Stimulated activated CD8-positive, alpha-beta memory T cell treated with anti-CD3 and anti-CD28 coated beads, Interleukin-2, amount 100 ng/mL, for 48 hours (primary cell): Measurements from ENCODE around the gene ZNF91.
"Not testable (repeated sequence)": the region's sequence is repeated elsewhere in the genome, so short reads cannot be mapped to it uniquely, and the experiment has no call there.

Experiments
- DNase-seq, 2 donors: peaks; one replicate each; pipeline ENCODE4 v3.0.0-alpha.2; 2020; ENCODE audit warnings: low read depth in 2 of 2

Gene ZNF91

DNA sequence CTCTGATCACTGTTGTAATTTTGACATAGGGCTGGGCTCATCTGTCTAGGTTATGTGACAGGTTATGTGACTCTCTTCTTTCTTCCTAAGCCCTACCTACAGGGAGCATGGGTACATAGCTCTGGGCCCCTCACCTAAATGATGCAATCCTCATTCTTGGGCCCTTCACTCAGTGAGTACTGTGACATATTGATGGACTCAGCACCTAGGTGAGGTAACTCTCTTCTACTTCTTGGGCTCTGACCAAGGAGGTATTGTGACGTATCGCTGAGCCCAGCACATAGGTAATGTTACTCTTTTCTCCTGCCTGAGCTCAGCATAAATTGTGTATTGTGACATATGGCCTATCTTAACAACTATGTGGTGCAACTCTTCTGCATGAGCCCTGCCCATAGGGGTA, 76.3 kb downstream of the ZNF91 start:
- not testable (repeated sequence) for DNase-seq

- no peak for DNase-seq
Observed at GRCh38 chr19:23318143-23318542, 77.1 kb downstream of the ZNF91 start.

DNA sequence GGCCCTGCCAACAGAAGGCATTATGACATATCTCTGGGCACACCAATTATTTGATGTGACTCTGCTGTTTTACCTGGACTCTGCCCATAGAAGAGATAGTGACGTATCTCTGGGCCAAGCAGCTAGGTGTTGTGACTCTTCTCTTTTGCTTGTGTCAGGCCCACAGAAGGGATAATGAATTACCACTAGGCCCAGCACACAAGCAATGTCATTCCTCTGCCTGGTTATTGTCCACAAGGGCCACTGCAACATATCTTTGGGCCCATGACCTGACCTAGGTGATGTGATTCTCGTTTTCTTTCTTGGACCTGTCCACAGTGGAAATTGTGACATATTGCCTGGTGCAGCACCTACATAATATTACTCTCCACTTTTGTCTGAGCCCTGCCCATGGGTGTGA, 80.0 kb downstream of the ZNF91 start:
- no peak for DNase-seq

GRCh38 chr19:23314505-23315251, 80.6 kb downstream of the ZNF91 start:
- no peak for DNase-seq

GRCh38 chr19:23313196-23313595, 82.1 kb downstream of the ZNF91 start:
- DNase-seq, result no peak

- DNase-seq, result no peak
Observed at GRCh38 chr19:23312515-23312914, 82.8 kb downstream of the ZNF91 start.

GRCh38 chr19:23311551-23311950, 83.7 kb downstream of the ZNF91 start:
- no peak for DNase-seq

GRCh38 chr19:23310729-23311211, 84.5 kb downstream of the ZNF91 start:
- DNase-seq, result no peak

GRCh38 chr19:23309926-23310325, 85.3 kb downstream of the ZNF91 start:
- no peak for DNase-seq

- no peak for DNase-seq
Observed at GRCh38 chr19:23305555-23305954, 89.7 kb downstream of the ZNF91 start.

- DNase-seq, result no peak
Observed at GRCh38 chr19:23304238-23304637, 91.0 kb downstream of the ZNF91 start.

- no peak for DNase-seq
Observed at GRCh38 chr19:23294141-23294540, 101.1 kb downstream of the ZNF91 start.

DNA sequence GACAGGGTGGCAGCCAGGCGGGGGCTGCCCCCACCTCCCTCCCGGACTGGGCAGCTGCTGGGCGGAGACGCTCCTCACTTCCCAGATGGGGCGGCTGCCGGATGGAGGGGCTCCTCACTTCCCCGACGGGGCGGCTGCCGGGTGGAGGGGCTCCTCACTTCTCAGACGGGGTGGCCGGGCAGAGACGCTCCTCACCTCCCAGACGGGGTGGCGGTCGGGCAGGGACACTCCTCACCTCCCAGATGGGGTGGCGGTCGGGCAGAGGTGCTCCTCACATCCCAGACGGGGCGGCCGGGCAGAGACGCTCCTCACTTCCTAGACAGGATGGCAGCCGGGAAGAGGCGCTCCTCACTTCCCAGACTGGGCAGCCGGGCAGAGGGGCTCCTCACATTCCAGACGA, 105.3 kb downstream of the ZNF91 start:
- DNase-seq, result not testable (repeated sequence)
